K562 (cell line): ENCODE data around the gene GPR15LG.

Experiments
- CTCF ChIP-seq, 3 experiments: IDR thresholded peaks in 2 of 3; conservative IDR thresholded peaks in 1 of 3; 2 replicates each; pipeline ENCODE4 v1.5.1; 2011 to 2012; ENCODE audit warnings: low read length in 3 of 3, mild to moderate bottlenecking in 3 of 3, control low read depth in 2 of 3, improper control_type of control experiment in 1 of 3, inconsistent platforms in 1 of 3, low read depth in 1 of 3, mixed read lengths in 1 of 3, moderate library complexity in 1 of 3; ENCODE audit not compliant: insufficient read depth in 2 of 3
- REST ChIP-seq, 2 experiments: fragments of 450-650 bp; formaldehyde crosslinking in 1 of 2; IDR thresholded peaks; 2 replicates each; pipeline versions ENCODE4 v1.4.0 to v1.6.1; 2014 to 2020; ENCODE audit warnings: mild to moderate bottlenecking in 2 of 2, borderline replicate concordance in 1 of 2, low read depth in 1 of 2
- TF ChIP-seq, protein P1 (sequence below): fragments of 250-450 bp; sonication (Bioruptor Pico); IDR thresholded peaks from 2 replicates; pipeline ENCODE4 v1.8.0; 2021; ENCODE audit warnings: moderate library complexity, mild to moderate bottlenecking, inconsistent platforms

- TF ChIP-seq REST (IDR thresholded peaks at IDR 0.05; ENCODE audit: borderline replicate concordance) (no peak), REST (CRISPR knock-in tag; IDR thresholded peaks at IDR 0.05; ENCODE audit: low read depth) (no peak), CTCF (IDR thresholded peaks at IDR 0.05 in 2 of 3, conservative IDR thresholded peaks at IDR 0.05 in 1 of 3; ENCODE audit: insufficient read depth in 2 of 3, low read depth in 1 of 3, low read length in 3 of 3) (no peak)
- TF ChIP-seq, protein P1, sequence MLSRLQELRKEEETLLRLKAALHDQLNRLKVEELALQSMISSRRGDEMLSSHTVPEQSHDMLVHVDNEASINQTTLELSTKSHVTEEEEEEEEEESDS (CRISPR knock-in tag), result no peak
Measured at GRCh38 chr10:84137811-84138210, 35.8 kb upstream of the GPR15LG start.
